Measurements from ENCODE around the gene AQR. TPM values are rescaled to one million over a fixed set of nuclear protein-coding genes. Genes with fewer than 3 reads are reported as not detected.

AQR gene
- total RNA-seq, 1 experiment from 2014 or later: 30.7 TPM

DNA sequence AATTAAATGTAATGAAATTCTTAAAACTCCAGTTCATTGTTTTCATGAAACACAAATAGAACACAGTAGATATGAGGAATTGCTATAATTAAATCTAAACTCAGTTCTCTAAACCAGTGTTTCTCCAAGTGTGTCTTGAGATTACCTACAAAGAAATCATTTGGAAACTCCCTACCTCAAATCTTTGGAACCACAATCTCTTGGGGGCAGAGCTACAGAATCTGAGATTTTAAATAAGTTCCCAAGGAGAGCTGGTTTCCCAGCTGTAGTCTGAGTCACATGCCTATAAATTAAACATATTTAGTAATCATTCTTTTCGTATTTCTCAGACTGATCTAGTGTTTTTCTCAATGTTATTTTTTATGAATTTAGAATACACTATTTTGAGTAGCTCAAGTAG lies 157.2 kb downstream of the AQR start:
- Histone ChIP-seq H3K9me2 (ENCODE audit: insufficient read depth) (no peaks in the 10 kb centered on the region), H3K27ac (ENCODE audit: low read depth, low read length) (no peak overlapping the region), H3K4me2 (ENCODE audit: low read length) (no peak overlapping the region), H3K9me3 (ENCODE audit: control insufficient read depth in 1 of 2, insufficient read depth in 1 of 2, low read depth in 1 of 2, low read length in 2 of 2) (no peaks in the 10 kb centered on the region), H3K4me1 (ENCODE audit: control insufficient read depth in 1 of 2, insufficient read depth in 2 of 2, low read length in 2 of 2) (peaks cover 0 to 6% of the 10 kb centered on the region in 2 experiments; a peak in 1 of 4 replicates), H3K36me3 (ENCODE audit: control insufficient read depth in 1 of 2, insufficient read depth in 2 of 2, low read length in 2 of 2) (no peaks in the 10 kb centered on the region), H2AFZ (ENCODE audit: low read depth, low read length, poor library complexity, severe bottlenecking) (no peak overlapping the region), H3K4me3 (replicated peaks in 1 of 2; ENCODE audit: low read depth in 1 of 2, low read length in 2 of 2) (no peak overlapping the region), H3K9ac (ENCODE audit: low read length) (no peak overlapping the region), H3K79me2 (ENCODE audit: insufficient read depth, low read length) (no peaks in the 10 kb centered on the region), H3K27me3 (ENCODE audit: insufficient read depth, low read length) (no peaks in the 10 kb centered on the region), H4K20me1 (ENCODE audit: insufficient read depth) (no peaks in the 10 kb centered on the region)
- DNase-seq (ENCODE audit: low read depth, low spot score) (no peak), ATAC-seq (no peak)
- no TSS peak for BruUV-seq (replicated peaks)
- CTCF ChIA-PET: interaction anchor here (1.1 kb wide), 1 partner anchor 104 kb away, joined by 3 read pairs; no protein-coding TSS in a partner anchor
- RAD21 ChIA-PET (ENCODE audit: low non-redundant PET in 1 of 2, low total read pairs in 2 of 2, uncharacterized antibody in 2 of 2, unreplicated experiment in 2 of 2): no interaction called here
- intact Hi-C loops (cut with micrococcal nuclease): no loop called here
- POLR2A ChIA-PET: no interaction called here
- no peak for TF ChIP-seq RAD21 (IDR thresholded peaks at IDR 0.05; ENCODE audit: low read depth)
- no peak for TF ChIP-seq REST (IDR thresholded peaks at IDR 0.05; ENCODE audit: low read depth)
- TF ChIP-seq SRF (IDR thresholded peaks at IDR 0.05; ENCODE audit: low read depth): no peak
- TF ChIP-seq, protein P1, sequence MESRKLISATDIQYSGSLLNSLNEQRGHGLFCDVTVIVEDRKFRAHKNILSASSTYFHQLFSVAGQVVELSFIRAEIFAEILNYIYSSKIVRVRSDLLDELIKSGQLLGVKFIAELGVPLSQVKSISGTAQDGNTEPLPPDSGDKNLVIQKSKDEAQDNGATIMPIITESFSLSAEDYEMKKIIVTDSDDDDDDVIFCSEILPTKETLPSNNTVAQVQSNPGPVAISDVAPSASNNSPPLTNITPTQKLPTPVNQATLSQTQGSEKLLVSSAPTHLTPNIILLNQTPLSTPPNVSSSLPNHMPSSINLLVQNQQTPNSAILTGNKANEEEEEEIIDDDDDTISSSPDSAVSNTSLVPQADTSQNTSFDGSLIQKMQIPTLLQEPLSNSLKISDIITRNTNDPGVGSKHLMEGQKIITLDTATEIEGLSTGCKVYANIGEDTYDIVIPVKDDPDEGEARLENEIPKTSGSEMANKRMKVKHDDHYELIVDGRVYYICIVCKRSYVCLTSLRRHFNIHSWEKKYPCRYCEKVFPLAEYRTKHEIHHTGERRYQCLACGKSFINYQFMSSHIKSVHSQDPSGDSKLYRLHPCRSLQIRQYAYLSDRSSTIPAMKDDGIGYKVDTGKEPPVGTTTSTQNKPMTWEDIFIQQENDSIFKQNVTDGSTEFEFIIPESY (IDR thresholded peaks at IDR 0.05; ENCODE audit: extremely low read depth, insufficient replicate concordance, low read length): no peak
- TF ChIP-seq, protein P2, sequence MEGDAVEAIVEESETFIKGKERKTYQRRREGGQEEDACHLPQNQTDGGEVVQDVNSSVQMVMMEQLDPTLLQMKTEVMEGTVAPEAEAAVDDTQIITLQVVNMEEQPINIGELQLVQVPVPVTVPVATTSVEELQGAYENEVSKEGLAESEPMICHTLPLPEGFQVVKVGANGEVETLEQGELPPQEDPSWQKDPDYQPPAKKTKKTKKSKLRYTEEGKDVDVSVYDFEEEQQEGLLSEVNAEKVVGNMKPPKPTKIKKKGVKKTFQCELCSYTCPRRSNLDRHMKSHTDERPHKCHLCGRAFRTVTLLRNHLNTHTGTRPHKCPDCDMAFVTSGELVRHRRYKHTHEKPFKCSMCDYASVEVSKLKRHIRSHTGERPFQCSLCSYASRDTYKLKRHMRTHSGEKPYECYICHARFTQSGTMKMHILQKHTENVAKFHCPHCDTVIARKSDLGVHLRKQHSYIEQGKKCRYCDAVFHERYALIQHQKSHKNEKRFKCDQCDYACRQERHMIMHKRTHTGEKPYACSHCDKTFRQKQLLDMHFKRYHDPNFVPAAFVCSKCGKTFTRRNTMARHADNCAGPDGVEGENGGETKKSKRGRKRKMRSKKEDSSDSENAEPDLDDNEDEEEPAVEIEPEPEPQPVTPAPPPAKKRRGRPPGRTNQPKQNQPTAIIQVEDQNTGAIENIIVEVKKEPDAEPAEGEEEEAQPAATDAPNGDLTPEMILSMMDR (IDR thresholded peaks at IDR 0.05 in 2 of 3, conservative IDR thresholded peaks at IDR 0.05 in 1 of 3; ENCODE audit: borderline replicate concordance in 1 of 3, insufficient read depth in 1 of 3, low read depth in 2 of 3, low read length in 2 of 3): no peak
- TF ChIP-seq, protein P3, sequence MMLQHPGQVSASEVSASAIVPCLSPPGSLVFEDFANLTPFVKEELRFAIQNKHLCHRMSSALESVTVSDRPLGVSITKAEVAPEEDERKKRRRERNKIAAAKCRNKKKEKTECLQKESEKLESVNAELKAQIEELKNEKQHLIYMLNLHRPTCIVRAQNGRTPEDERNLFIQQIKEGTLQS (IDR thresholded peaks at IDR 0.05): no peak
- no peak for TF ChIP-seq SP1 (IDR thresholded peaks at IDR 0.05; ENCODE audit: low read depth)
- TF ChIP-seq SIN3A (IDR thresholded peaks at IDR 0.05; ENCODE audit: low read depth): no peak
- no peak for TF ChIP-seq EZH2 (IDR thresholded peaks at IDR 0.05)
- TF ChIP-seq POLR2AphosphoS5 (IDR thresholded peaks at IDR 0.05; ENCODE audit: low read depth, low read length): no peak
- TF ChIP-seq MAX (IDR thresholded peaks at IDR 0.05): no peak
- TF ChIP-seq ELF1 (IDR thresholded peaks at IDR 0.05; ENCODE audit: borderline replicate concordance, low read depth): no peak
- no peak for TF ChIP-seq YY1 (IDR thresholded peaks at IDR 0.05; ENCODE audit: extremely low read depth, insufficient replicate concordance, low read depth, low read length)
- no peak for TF ChIP-seq ZFX (IDR thresholded peaks at IDR 0.05)
